ENCODE data around the gene PKD1L1. TPM values are rescaled to one million over a fixed set of nuclear protein-coding genes. Genes with fewer than 3 reads are reported as not detected.

The PKD1L1 gene
- total RNA-seq, 1 experiment from 2014 or later, result 0.17 TPM

- TF ChIP-seq JUND (IDR thresholded peaks at IDR 0.05), result no peak
- no peak for TF ChIP-seq ZFX (IDR thresholded peaks at IDR 0.05)
- no peak for TF ChIP-seq RAD21 (IDR thresholded peaks at IDR 0.05; ENCODE audit: low read depth)
- TF ChIP-seq TCF7L2 (IDR thresholded peaks at IDR 0.05; ENCODE audit: borderline replicate concordance, extremely low read depth, insufficient read depth, insufficient read length), result no peak
- TF ChIP-seq MAX (IDR thresholded peaks at IDR 0.05), result no peak
- no peak for TF ChIP-seq FOSL1 (IDR thresholded peaks at IDR 0.05; ENCODE audit: low read depth)
- TF ChIP-seq ZBTB33 (IDR thresholded peaks at IDR 0.05; ENCODE audit: extremely low read depth, insufficient replicate concordance, low read length), result no peak
- no peak for TF ChIP-seq ZNF274 (IDR thresholded peaks at IDR 0.05; ENCODE audit: low read depth, low read length)
- no peak for TF ChIP-seq CBX3 (IDR thresholded peaks at IDR 0.05; ENCODE audit: low read depth)
- TF ChIP-seq, protein P1, sequence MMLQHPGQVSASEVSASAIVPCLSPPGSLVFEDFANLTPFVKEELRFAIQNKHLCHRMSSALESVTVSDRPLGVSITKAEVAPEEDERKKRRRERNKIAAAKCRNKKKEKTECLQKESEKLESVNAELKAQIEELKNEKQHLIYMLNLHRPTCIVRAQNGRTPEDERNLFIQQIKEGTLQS (IDR thresholded peaks at IDR 0.05), result no peak
- no peak for TF ChIP-seq POLR2A (IDR thresholded peaks at IDR 0.05; ENCODE audit: borderline replicate concordance, extremely low read depth, insufficient read depth, insufficient read length)
- TF ChIP-seq YY1 (IDR thresholded peaks at IDR 0.05; ENCODE audit: extremely low read depth, insufficient replicate concordance, low read depth, low read length), result no peak
- TF ChIP-seq EZH2phosphoT487 (IDR thresholded peaks at IDR 0.05; ENCODE audit: borderline replicate concordance), result no peak
- no peak for TF ChIP-seq EGR1 (IDR thresholded peaks at IDR 0.05; ENCODE audit: low read depth)
- Histone ChIP-seq H3K27me3 (ENCODE audit: insufficient read depth, low read length) (0 out of 2 replicates have a peak, but pooled peaks cover 11% of the 10 kb centered on the region), H3K4me2 (ENCODE audit: low read length) (no peak overlapping the region), H3K4me1 (ENCODE audit: control insufficient read depth in 1 of 2, insufficient read depth in 2 of 2, low read length in 2 of 2) (no peaks in the 10 kb centered on the region), H3K79me2 (ENCODE audit: insufficient read depth, low read length) (no peaks in the 10 kb centered on the region), H3K27ac (ENCODE audit: low read depth, low read length) (no peak overlapping the region), H3K4me3 (replicated peaks in 1 of 2; ENCODE audit: low read depth in 1 of 2, low read length in 2 of 2) (no peak overlapping the region), H2AFZ (ENCODE audit: low read depth, low read length, poor library complexity, severe bottlenecking) (no peak overlapping the region), H3K36me3 (ENCODE audit: control insufficient read depth in 1 of 2, insufficient read depth in 2 of 2, low read length in 2 of 2) (no peaks in the 10 kb centered on the region), H3K9me2 (ENCODE audit: insufficient read depth) (no peaks in the 10 kb centered on the region), H3K9ac (ENCODE audit: low read length) (no peak overlapping the region), H3K9me3 (ENCODE audit: control insufficient read depth in 1 of 2, insufficient read depth in 1 of 2, low read depth in 1 of 2, low read length in 2 of 2) (no peaks in the 10 kb centered on the region), H4K20me1 (ENCODE audit: insufficient read depth) (no peaks in the 10 kb centered on the region)
- ATAC-seq, result no peak
- no TSS peak for BruUV-seq (replicated peaks)
- CTCF ChIA-PET, result no interaction called here
- intact Hi-C loops (cut with micrococcal nuclease), result no loop called here
- POLR2A ChIA-PET, result no interaction called here
- RAD21 ChIA-PET (ENCODE audit: low non-redundant PET in 1 of 2, low total read pairs in 2 of 2, uncharacterized antibody in 2 of 2, unreplicated experiment in 2 of 2), result no interaction called here
- no peak for DNase-seq (ENCODE audit: low read depth, low spot score)
Observed at GRCh38 chr7:47914717-47915615, 33.3 kb downstream of the PKD1L1 start.

Measured in HCT116 (cell line).